GM18951 (cell line): ENCODE results near the gene VTCN1.
"Not testable (repeated sequence)": the region's sequence is repeated elsewhere in the genome, so short reads cannot be mapped to it uniquely, and the experiment has no call there.

Experiments
- POLR2A ChIP-seq: IDR thresholded peaks from 4 replicates; pipeline ENCODE4 v1.6.1; 2011; ENCODE audit warnings: mild to moderate bottlenecking; ENCODE audit not compliant: insufficient read length, insufficient read depth; ENCODE audit errors: extremely low read depth
- in situ Hi-C: fragments of 300-500 bp; cut with MboI; formaldehyde crosslinking; loops from one replicate; pipeline ENCODE4 v1.12.0; 2022; ENCODE audit warnings: low sequenced_read_pairs, mixed read lengths, inconsistent platforms; ENCODE audit not compliant: unreplicated experiment

The VTCN1 gene

DNA sequence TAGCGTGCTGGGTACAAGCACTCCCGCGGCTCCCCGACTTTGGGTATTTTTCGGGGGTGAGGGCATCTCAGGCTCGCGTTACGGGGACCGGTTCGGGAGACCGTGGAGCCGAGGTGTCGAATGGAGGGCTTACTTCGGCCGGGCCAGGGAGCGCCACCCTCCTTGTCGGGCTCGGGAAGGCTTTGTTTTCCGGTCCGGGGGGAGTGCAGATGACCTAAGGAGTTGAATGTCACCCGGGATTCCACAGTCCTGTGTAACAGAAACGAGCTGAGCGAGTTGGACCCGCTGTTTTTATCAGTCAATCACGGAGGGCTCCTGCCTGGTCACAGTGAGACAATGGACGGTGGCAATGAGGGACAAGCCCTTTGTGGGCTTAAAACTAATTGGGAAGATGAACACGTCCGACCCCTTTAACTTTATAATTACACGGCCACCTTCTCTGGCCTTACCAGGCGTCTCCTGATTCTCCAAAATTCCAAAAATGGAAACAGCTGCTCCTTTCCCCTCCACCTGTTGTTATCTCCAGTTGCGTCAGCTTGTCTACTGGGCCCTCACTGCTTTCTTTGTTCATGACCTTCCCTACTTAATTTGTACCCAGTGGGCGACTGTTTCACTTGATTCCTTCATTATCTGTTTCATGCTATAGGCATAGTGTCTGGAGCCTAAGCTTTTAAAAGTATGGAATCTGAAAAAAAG is 88.2 kb downstream of the VTCN1 start:
- TF ChIP-seq POLR2A: no peak
- in situ Hi-C loops: no loop called here

DNA sequence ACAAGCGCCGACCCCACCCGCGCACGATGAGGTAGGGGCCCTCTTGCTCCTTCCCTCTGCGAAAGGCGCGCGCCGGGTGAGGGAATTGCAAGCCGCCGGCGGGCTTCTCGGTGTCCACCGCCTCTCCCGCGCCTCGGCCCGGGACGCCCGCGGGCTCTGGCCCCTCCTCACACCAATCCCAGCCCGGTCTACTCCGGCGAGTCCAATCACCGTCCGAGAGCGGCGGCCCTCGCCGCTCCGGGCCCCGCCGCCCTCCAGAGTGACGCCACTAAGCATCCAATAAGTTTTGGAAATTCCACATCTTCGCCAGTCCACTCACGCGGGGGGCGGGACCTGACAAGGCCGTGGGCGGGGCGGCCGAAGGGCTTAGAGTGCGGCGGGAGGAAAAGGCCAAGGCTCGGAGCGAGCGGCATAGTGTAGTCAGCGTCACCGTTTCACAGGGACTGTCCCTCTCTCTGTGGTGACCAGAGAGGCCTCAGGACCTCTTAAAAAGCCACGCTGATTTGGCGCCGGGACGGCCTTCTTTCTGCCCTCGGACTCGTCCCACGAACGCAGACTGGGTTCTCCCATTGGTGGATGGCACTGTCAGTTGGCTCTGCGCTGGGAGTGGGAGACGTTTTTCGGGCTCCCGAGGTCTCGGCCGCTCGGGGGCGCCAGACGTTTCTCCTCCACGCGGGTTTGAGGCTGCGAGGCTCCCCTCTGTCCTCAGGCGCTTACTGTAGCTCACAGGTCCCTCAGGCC is 89.0 kb downstream of the VTCN1 start, which contains the start of gene TRIM45:
Gene TRIM45, minus strand, starts transcription at position 161 of the 741 bp plus-strand sequence. CDS start 548 bp downstream, outside the sequence.
- in situ Hi-C loops: no loop called here

DNA sequence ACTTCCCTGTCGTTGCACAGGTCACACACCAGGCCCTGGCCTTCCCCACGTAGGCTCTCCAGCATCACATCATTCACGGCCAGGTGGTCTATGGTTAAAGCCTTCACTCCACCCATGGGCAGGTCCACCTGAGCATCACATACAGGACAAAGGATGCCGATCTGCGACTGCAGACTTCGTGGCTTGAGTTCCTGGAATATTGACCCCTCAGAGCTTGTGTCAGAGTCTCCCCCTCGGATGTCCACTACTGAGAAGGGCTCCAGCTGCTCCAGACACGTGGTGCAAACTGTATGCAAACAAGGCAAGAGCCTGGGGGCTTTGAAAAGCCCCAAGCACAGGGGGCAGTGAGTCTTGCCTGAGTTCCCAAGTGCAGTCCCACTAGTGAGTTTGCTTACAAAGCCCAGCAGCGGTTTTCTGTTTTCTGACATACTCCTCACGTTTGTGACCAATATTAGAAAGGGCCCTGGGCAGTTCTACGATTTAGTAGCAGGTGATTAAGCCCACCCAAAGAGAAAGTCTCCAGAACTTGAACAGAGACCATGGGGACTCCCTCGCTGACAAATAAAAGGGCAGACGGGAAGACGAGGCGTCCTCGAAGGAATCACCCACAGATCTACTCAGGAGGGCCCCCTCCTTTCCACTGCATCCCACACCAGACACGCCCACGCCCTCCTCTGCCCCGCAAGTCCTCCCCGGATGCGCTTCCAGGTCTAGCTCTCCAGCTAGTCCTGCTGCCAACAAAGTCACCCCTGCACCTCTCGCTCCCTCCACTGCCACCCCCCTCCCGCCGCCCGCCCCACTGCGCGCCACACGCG is 89.7 kb downstream of the VTCN1 start:
- TF ChIP-seq POLR2A: no peak
- in situ Hi-C loops: no loop called here

More for the DNA sequence above, 89.0 kb downstream of the VTCN1 start, which contains the start of gene TRIM45:
- TF ChIP-seq POLR2A: peak; percentile 44

DNA sequence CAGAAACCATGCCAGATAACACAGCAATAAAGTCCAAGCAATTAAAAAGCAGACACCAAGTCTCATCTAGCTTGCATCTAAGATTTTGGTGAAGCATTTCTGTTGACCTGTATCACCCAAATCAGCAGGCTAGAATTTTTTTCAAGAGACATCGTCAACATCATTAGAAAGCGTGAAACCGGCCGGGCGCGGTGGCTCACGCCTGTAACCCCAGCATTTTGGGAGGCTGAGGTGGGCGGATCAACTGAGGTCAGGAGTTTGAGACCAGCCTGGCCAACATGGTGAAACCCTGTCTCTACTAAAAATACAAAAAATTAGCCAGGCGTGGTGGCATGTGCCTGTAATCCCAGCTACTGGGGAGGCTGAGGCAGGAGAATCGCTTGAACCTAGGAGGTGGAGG is 91.6 kb downstream of the VTCN1 start:
- in situ Hi-C loops: not testable (repeated sequence)

DNA sequence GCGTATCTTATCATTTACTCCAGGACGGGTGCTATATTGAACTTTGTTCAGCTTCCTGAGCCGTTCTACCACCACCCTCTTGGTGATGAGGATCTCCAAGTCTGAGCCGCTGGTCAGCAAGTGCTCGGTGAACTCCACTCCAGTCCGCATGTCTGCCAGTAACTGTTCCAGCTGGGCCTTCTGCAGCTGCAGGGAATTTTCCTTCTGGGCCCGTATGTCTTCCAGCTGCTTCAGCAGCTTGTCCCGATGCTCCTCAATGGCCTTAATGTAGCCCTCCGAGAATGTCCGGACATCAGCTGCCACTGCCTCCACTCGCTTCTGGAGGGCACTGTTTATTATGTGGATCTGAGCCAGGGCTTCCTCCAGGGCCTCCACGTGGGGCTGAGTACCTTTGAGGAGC is 92.6 kb downstream of the VTCN1 start:
- in situ Hi-C loops: no loop called here
- no peak for TF ChIP-seq POLR2A

DNA sequence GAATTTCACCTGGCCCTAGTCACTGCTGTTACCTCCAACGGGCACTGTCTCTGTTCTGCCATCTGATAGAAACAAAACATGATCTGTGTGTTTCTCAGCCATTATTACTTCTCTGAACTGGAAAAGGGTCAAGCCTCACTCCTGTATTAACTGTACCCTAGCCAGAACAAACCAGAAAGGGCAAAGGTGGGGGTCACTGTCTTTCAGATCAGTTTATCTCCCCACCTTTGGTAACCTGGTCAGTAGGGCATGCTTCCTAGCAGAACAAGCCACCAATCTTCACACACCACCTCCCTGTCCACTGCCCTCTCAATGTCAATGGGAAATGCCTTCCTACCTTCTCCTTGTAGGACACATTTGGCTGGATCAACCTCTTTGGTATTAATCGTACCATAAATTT is 93.0 kb downstream of the VTCN1 start:
- TF ChIP-seq POLR2A: no peak
- in situ Hi-C loops: no loop called here

DNA sequence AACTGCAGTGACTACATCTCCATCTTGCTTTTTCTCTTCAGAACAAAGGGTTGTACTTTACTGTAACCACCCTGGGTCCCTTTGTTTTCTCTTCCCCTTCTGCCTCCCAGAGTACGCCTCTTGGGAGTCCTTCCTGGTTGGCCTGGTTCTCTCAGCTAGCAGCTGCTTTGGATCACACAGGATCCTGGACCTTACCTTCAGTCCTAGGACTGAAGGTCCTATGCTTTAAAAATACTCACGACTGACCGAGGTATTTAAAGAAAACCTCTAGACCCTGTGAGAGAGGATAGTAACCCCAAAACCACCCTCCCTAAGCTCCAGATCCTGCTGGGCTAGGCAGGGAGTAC is 94.0 kb downstream of the VTCN1 start:
- TF ChIP-seq POLR2A: no peak
- in situ Hi-C loops: no loop called here

DNA sequence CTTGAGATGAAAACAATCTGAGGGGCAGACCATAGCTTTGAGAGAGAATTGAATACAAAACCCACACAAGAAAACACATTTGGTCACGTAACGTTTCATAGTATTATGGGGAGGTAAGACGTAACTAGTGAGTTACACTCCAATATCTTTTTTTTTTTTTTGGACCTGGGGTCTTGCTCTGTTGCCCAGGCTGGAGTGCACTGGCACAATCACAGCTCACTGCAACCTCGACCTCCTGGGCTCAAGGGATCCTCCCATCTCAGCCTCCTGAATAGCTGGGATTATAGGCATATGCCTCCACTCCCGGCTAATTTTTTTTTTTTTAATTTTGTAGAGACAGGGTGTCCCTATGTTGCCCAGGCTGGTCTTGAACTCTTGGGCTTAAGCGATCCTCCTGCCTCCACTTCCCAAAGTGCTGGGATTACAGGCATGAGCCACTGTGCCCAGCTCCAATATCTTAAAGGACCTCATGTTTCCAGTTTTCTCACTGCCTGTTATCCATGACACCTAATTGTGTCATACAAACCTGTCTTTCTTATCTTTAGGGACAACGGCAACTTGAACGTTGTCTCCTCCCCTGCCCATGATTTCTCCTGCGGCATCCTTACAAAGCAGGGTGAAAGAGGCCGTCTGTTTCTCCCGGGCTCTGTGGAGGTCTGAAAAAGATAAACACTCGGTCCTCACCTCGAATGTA is 94.5 kb downstream of the VTCN1 start:
- TF ChIP-seq POLR2A: no peak
- in situ Hi-C loops: no loop called here

DNA sequence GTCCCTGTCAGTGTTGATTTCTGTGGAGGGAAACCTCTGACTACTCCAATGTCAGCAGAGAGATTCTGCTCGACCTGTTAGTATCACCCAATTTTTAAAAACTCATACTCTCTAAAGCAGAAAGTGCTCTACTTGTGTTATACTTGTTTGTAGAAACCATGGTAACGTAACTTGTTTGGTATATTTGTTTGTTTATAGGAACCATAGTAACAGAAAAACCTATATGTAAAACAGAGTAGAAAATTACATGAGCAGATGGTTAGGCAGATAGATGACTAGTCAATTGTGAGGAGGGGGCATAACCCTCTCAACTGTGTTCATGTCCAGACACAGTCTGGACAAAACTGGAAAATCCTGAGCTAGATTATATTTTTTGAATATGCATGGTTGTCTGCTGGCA is 95.8 kb downstream of the VTCN1 start:
- in situ Hi-C loops: no loop called here
- no peak for TF ChIP-seq POLR2A

DNA sequence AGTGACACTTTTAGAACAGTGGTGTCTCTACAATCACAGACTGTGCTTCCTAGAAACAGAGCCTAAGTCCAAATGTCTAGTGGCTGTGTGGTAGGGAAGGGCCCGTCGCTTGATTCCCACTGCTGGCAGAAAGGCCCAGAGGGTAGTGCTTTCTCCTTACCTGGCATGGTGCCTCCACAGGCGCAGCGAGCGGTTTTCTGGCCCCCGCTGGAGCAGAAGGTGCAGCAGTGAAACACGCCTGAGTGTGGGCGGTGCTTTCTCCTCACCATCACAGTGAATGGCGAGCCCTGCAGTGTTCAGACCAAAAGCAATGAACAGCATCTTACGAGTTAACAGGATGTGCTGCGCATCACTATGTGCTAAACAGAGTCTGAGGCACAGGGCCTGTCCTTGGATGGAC is 97.5 kb downstream of the VTCN1 start:
- no peak for TF ChIP-seq POLR2A
- in situ Hi-C loops: no loop called here

DNA sequence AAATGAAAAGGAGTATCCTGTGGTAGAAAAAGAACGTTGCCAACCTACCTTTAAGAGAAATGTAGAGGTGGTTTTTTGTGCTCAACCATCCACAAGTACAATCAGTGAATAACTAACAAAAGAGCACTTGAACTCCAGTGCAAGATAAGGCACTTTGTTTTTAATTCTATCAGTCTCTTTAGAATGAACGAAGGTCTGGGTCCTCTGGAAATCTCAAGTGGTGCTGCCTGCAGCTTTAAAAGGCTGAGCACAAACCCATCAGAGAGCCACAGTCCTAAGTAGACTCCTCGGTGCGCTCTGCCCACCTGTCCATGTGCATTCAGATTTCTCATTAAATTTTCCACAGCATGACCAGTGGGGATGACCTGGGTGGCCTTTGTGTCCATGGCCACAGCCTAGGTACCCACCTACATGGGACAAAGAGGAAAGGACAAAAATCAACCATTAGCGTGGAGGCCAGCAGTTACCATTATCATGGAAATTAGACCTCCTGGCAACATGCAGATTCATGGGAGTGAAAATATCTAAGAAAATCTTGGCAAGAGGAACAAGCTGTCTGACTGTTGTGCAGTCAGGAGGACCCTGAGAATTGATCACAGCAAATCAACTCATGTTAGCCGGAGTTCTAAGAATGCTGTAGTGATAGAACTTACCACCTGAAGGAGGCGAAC is 98.5 kb downstream of the VTCN1 start:
- in situ Hi-C loops: no loop called here
- TF ChIP-seq POLR2A: no peak

DNA sequence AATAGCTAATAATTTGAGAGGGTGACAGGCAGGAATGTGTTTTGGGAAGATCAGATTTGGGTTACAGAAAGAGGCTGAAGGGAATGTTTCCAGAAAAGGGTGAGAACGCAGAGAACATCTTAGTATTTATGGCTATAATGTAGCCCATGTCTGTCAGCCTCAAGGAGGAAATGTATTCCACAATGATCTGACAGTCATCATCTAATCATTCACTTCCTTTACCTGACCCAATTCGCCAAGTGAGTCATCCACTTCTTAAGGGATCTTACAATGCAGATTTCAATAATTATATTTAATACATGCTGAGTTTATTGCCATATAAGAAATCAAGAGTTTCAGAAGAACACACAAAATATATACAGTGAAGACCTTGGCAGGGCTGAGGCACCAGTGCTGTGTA is 100.0 kb downstream of the VTCN1 start:
- in situ Hi-C loops: no loop called here
- TF ChIP-seq POLR2A: no peak
